Measurements from ENCODE around the gene ADD3. TPM values are rescaled to one million over a fixed set of nuclear protein-coding genes. Genes with fewer than 3 reads are reported as not detected.
A peak's percentile ranks its signal among the peaks of the same experiment; 100 is the strongest.

ADD3 gene
- total RNA-seq, 1 donor from 2014 or later, result 94.6 TPM

- H3K36me3 ChIP-seq, result no peaks in the 10 kb centered on the region
- ATAC-seq (peak in 1 of 2 donors; percentile 54), DNase-seq (no peak)
- intact Hi-C loops (cut with DNase I), result no loop called here
- H3K4me3 ChIP-seq, result no peak overlapping the region
- H3K27me3 ChIP-seq (ENCODE audit: low read depth), result no peaks in the 10 kb centered on the region
- no peak for TF ChIP-seq CTCF (IDR thresholded peaks at IDR 0.05)
- H3K27ac ChIP-seq, result no peak overlapping the region
- H3K4me1 ChIP-seq, result no peaks in the 10 kb centered on the region
- no peaks in the 10 kb centered on the region for H3K9me3 ChIP-seq
Measured at GRCh38 chr10:109987452-109988211, 20.2 kb upstream of the ADD3 start.

GRCh38 chr10:109988212-109988596 is 19.6 kb upstream of the ADD3 start:
- ATAC-seq (no peak), DNase-seq (no peak)
- Histone ChIP-seq H3K36me3 (no peaks in the 10 kb centered on the region), H3K9me3 (no peaks in the 10 kb centered on the region), H3K4me3 (no peak overlapping the region), H3K27me3 (ENCODE audit: low read depth) (no peaks in the 10 kb centered on the region), H3K27ac (no peak overlapping the region), H3K4me1 (no peaks in the 10 kb centered on the region)
- TF ChIP-seq CTCF (IDR thresholded peaks at IDR 0.05), result no peak
- intact Hi-C loops (cut with DNase I), result no loop called here

- ATAC-seq (no peak), DNase-seq (no peak)
- Histone ChIP-seq H3K36me3 (no peaks in the 10 kb centered on the region), H3K4me1 (peaks cover 8% of the 10 kb centered on the region), H3K9me3 (no peaks in the 10 kb centered on the region), H3K4me3 (no peak overlapping the region), H3K27me3 (ENCODE audit: low read depth) (no peaks in the 10 kb centered on the region), H3K27ac (no peak overlapping the region)
- intact Hi-C loops (cut with DNase I), result no loop called here
- TF ChIP-seq CTCF (IDR thresholded peaks at IDR 0.05), result no peak
Measured at GRCh38 chr10:109991266-109991855, 16.4 kb upstream of the ADD3 start.

GRCh38 chr10:109992485-109992884 is 15.3 kb upstream of the ADD3 start:
- no peak for TF ChIP-seq CTCF (IDR thresholded peaks at IDR 0.05)
- no peaks in the 10 kb centered on the region for H3K9me3 ChIP-seq
- ATAC-seq (no peak), DNase-seq (no peak)
- H3K4me3 ChIP-seq, result no peak overlapping the region
- no peaks in the 10 kb centered on the region for H3K36me3 ChIP-seq
- H3K27ac ChIP-seq, result no peak overlapping the region
- no peaks in the 10 kb centered on the region for H3K27me3 ChIP-seq (ENCODE audit: low read depth)
- intact Hi-C loops (cut with DNase I), result no loop called here
- H3K4me1 ChIP-seq, result peaks cover 14% of the 10 kb centered on the region

- DNase-seq, result no peak
- intact Hi-C loops (cut with DNase I), result no loop called here
- H3K27ac ChIP-seq, result no peak overlapping the region
- H3K9me3 ChIP-seq, result no peaks in the 10 kb centered on the region
- no peak for ATAC-seq
- no peak for TF ChIP-seq CTCF (IDR thresholded peaks at IDR 0.05)
- no peaks in the 10 kb centered on the region for H3K36me3 ChIP-seq
- peaks cover 14% of the 10 kb centered on the region for H3K4me1 ChIP-seq
- H3K4me3 ChIP-seq, result no peak overlapping the region
- H3K27me3 ChIP-seq (ENCODE audit: low read depth), result no peaks in the 10 kb centered on the region
Measured at GRCh38 chr10:109993551-109994330, 14.0 kb upstream of the ADD3 start.

All from lower lobe of right lung (tissue), 2 donors.